IMR-90 (cell line): ENCODE measurements around the gene GTF2A2. TPM values are rescaled to one million over a fixed set of nuclear protein-coding genes. Genes with fewer than 3 reads are reported as not detected.
"Not testable (repeated sequence)": the region's sequence is repeated elsewhere in the genome, so short reads cannot be mapped to it uniquely, and the experiment has no call there.

Source experiments
- ATAC-seq: fragments of 200-7000 bp; cut with Tn5 transposase; 2 replicates; pipeline ENCODE4 v1.9.1; 2020; ENCODE audit warnings: low read depth, mild to moderate bottlenecking, moderate library complexity
- BruUV-seq: library from RNA; stranded (reverse); fragments of 400-500 nt; replicated peaks from 2 replicates; lab custom pipeline; 2021; lab: Mats Ljungman, UMichigan
- CTCF ChIA-PET: fragments of 300-600 bp; formaldehyde crosslinking; extraction: SDS; loops from one replicate; lab custom pipeline; 2021; ENCODE audit warnings: antibody characterized with exemption; lab: Yijun Ruan, JAX
- POLR2A ChIA-PET: fragments of 300-600 bp; sonication (Branson Sonifier 250); formaldehyde crosslinking; loops from one replicate; lab custom pipeline; 2022; ENCODE audit warnings: antibody characterized with exemption; ENCODE audit not compliant: unreplicated experiment; lab: Charles Lee
- DNase-seq: peaks from one replicate; pipeline ENCODE4 v3.0.0; 2013
- H2AFZ ChIP-seq: replicated peaks from 2 replicates; pipeline ENCODE3; 2013; ENCODE audit warnings: low read length, mild to moderate bottlenecking; ENCODE audit not compliant: poor library complexity
- H2AK5ac ChIP-seq: 2 replicates; pipeline ENCODE4 v1.6.1; 2013; ENCODE audit warnings: low read depth, low read length, inconsistent platforms
- H2AK9ac ChIP-seq: replicated peaks from 2 replicates; pipeline ENCODE3; 2013; ENCODE audit warnings: mild to moderate bottlenecking, low read depth, low read length, moderate library complexity; ENCODE audit not compliant: poor library complexity
- H2BK120ac ChIP-seq: 2 replicates; pipeline ENCODE4 v1.6.1; 2013; ENCODE audit warnings: low read depth, low read length, inconsistent platforms
- H2BK15ac ChIP-seq: 3 replicates; pipeline ENCODE4 v1.6.1; 2013; ENCODE audit warnings: low read depth, low read length, inconsistent platforms
- H2BK20ac ChIP-seq: 2 replicates; pipeline ENCODE4 v1.6.1; 2013; ENCODE audit warnings: low read depth, mild to moderate bottlenecking, inconsistent platforms, low read length, moderate library complexity
- H2BK5ac ChIP-seq: 2 replicates; pipeline ENCODE4 v1.6.1; 2013; ENCODE audit warnings: mild to moderate bottlenecking, low read depth, low read length, inconsistent platforms; ENCODE audit not compliant: poor library complexity, severe bottlenecking
- H3K14ac ChIP-seq: replicated peaks from 2 replicates; pipeline ENCODE4 v1.6.1; 2013; ENCODE audit warnings: low read depth, low read length, inconsistent platforms
- H3K18ac ChIP-seq: 2 replicates; pipeline ENCODE4 v1.6.1; 2013; ENCODE audit warnings: low read depth, low read length, control low read depth
- H3K23ac ChIP-seq: 2 replicates; pipeline ENCODE4 v1.6.1; 2013; ENCODE audit warnings: low read depth, low read length, inconsistent platforms
- H3K27ac ChIP-seq: 2 replicates; pipeline ENCODE4 v1.5.1; 2013; ENCODE audit warnings: mild to moderate bottlenecking, control low read depth, low read length; ENCODE audit not compliant: insufficient read depth
- H3K27me3 ChIP-seq: 2 replicates; pipeline ENCODE4 v1.6.1; 2013; ENCODE audit warnings: low read length; ENCODE audit not compliant: control insufficient read depth, insufficient read depth
- H3K36me3 ChIP-seq: 2 replicates; pipeline ENCODE4 v1.6.1; 2013; ENCODE audit warnings: low read length, mixed read lengths; ENCODE audit not compliant: control insufficient read depth, insufficient read depth
- H3K4ac ChIP-seq: 2 replicates; pipeline ENCODE4 v1.6.1; 2013; ENCODE audit warnings: low read depth, low read length, inconsistent platforms
- H3K4me1 ChIP-seq: 2 replicates; pipeline ENCODE4 v1.6.1; 2013; ENCODE audit warnings: low read length, mixed read lengths; ENCODE audit not compliant: control insufficient read depth, insufficient read depth
- H3K4me2 ChIP-seq: 2 replicates; pipeline ENCODE4 v1.6.1; 2013; ENCODE audit warnings: low read depth, mild to moderate bottlenecking, control low read depth, low read length, moderate library complexity
- H3K4me3 ChIP-seq: 2 replicates; pipeline ENCODE4 v1.5.1; 2013; ENCODE audit warnings: low read depth, mild to moderate bottlenecking, control low read depth, low read length, moderate library complexity; ENCODE audit not compliant: insufficient read depth
- H3K56ac ChIP-seq: 2 replicates; pipeline ENCODE4 v1.6.1; 2013; ENCODE audit warnings: low read length, inconsistent platforms; ENCODE audit not compliant: insufficient read depth; ENCODE audit errors: extremely low read depth
- H3K79me1 ChIP-seq, 2 experiments: 2 replicates each; pipeline ENCODE4 v1.6.1; 2013; ENCODE audit warnings: low read length in 2 of 2, inconsistent platforms in 1 of 2, low read depth in 1 of 2
- H3K9ac ChIP-seq: 2 replicates; pipeline ENCODE4 v1.6.1; 2013; ENCODE audit warnings: low read depth, low read length, control low read depth
- H3K9me1 ChIP-seq: 2 replicates; pipeline ENCODE4 v1.6.1; 2013; ENCODE audit warnings: low read length, inconsistent platforms; ENCODE audit not compliant: insufficient read depth
- H3K9me3 ChIP-seq: 2 replicates; pipeline ENCODE4 v1.6.1; 2013; ENCODE audit warnings: low read length; ENCODE audit not compliant: control insufficient read depth, insufficient read depth
- H4K20me1 ChIP-seq: 2 replicates; pipeline ENCODE4 v1.6.1; 2013; ENCODE audit warnings: low read length, inconsistent platforms; ENCODE audit not compliant: insufficient read depth
- H4K5ac ChIP-seq: 2 replicates; pipeline ENCODE4 v1.6.1; 2013; ENCODE audit warnings: mild to moderate bottlenecking, low read depth, low read length, control low read depth
- H4K8ac ChIP-seq, 2 experiments: 2 replicates each; pipeline ENCODE4 v1.6.1; 2013; ENCODE audit warnings: low read depth in 2 of 2, low read length in 2 of 2, control low read depth in 1 of 2, inconsistent platforms in 1 of 2
- H4K91ac ChIP-seq: 2 replicates; pipeline ENCODE4 v1.6.1; 2013; ENCODE audit warnings: low read depth, low read length, inconsistent platforms; ENCODE audit not compliant: insufficient read depth
- WGBS, 2 experiments: methylation state at CpG; one replicate each; pipeline versions ENCODE4 v1.1.5 to v1.1.7; 2013; ENCODE audit warnings: missing lambda C conversion rate in 2 of 2; ENCODE audit not compliant: insufficient read length in 1 of 2; ENCODE audit errors: extremely low coverage in 2 of 2; 5-methylcytosine and 5-hydroxymethylcytosine counted together
- dilution Hi-C: fragments of 300-500 bp; cut with HindIII; formaldehyde crosslinking; loops from one replicate; pipeline ENCODE4 v1.14.3; 2018; ENCODE audit warnings: low sequenced_read_pairs; ENCODE audit not compliant: unreplicated experiment
- in situ Hi-C: fragments of 300-500 bp; cut with MboI; formaldehyde crosslinking; loops from 3 replicates; pipeline ENCODE4 v1.14.3; 2019; ENCODE audit warnings: low sequenced_read_pairs, inconsistent platforms, mixed read lengths
- intact Hi-C: fragments of 100-400 bp; cut with micrococcal nuclease; formaldehyde crosslinking; loops from 2 replicates; pipeline ENCODE4 v1.10.0; 2022
- polyA plus RNA-seq, 3 experiments: library from polyadenylated mRNA; depleted of rRNA; stranded (reverse); fragments of >200 nt; gene quantifications; 2 replicates each; pipeline ENCODE4 v1.2.3, GENCODE V29; 2012; ENCODE audit warnings: low replicate concordance in 1 of 3
- total RNA-seq: library from RNA; depleted of rRNA; stranded (reverse); fragments of >200 nt; gene quantifications from 2 replicates; pipeline ENCODE4 v1.2.3, GENCODE V29; 2012

The GTF2A2 gene
- total and polyA plus RNA-seq, 2 of the 4 experiments (the other 2 are of a cell fraction) = 10.2 to 29.9 TPM

- H2AFZ ChIP-seq, POLR2A ChIA-PET, H3K27ac ChIP-seq, in situ Hi-C loops, H3K9me3 ChIP-seq, BruUV-seq, H3K4me3 ChIP-seq, DNase-seq, H3K23ac ChIP-seq, CTCF ChIA-PET, H2BK120ac ChIP-seq, H3K27me3 ChIP-seq, dilution Hi-C loops, H3K9me1 ChIP-seq, intact Hi-C loops, H4K8ac ChIP-seq, H2AK5ac ChIP-seq, ATAC-seq, H4K5ac ChIP-seq, H3K9ac ChIP-seq, H2BK20ac ChIP-seq, H3K56ac ChIP-seq, H3K4ac ChIP-seq, H4K91ac ChIP-seq, H3K4me2 ChIP-seq, H3K18ac ChIP-seq, H3K14ac ChIP-seq, H2BK15ac ChIP-seq, H4K20me1 ChIP-seq, H3K4me1 ChIP-seq, H2BK5ac ChIP-seq, H2AK9ac ChIP-seq: not testable (repeated sequence)
- 92% methylated on average over 6 of the region's 9 CpGs; no CpG with 5 or more reads in 1 of the 2 experiments for WGBS, 2 experiments
- Histone ChIP-seq H3K36me3 (peaks cover 25% of the 10 kb centered on the region), H3K79me1 (peaks cover 8 to 30% of the 10 kb centered on the region in 2 experiments; a peak in 3 of 4 replicates)
Observed at GRCh38 chr15:59645812-59646211, 11.5 kb downstream of the GTF2A2 start.
